Neuronal stem cell (in vitro differentiated cells): ENCODE measurements around the gene SH3PXD2A.

Experiments
- DNase-seq: peaks from one replicate; pipeline ENCODE4 v3.0.0-alpha.2; 2013; ENCODE audit warnings: low spot score
- H2AFZ ChIP-seq: one replicate; pipeline ENCODE4 v1.6.1; 2013; ENCODE audit warnings: mild to moderate bottlenecking, low read length, inconsistent platforms
- H2AK5ac ChIP-seq: 2 replicates; pipeline ENCODE4 v1.6.1; 2013; ENCODE audit warnings: low read depth, mild to moderate bottlenecking, inconsistent platforms, low read length, moderate library complexity, mixed read lengths
- H2BK120ac ChIP-seq: 2 replicates; pipeline ENCODE4 v1.6.1; 2013; ENCODE audit warnings: low read depth, mild to moderate bottlenecking, inconsistent platforms, low read length, moderate library complexity, mixed read lengths
- H2BK12ac ChIP-seq: one replicate; pipeline ENCODE4 v1.6.1; 2013; ENCODE audit warnings: low read length, inconsistent platforms
- H2BK15ac ChIP-seq: 2 replicates; pipeline ENCODE4 v1.6.1; 2013; ENCODE audit warnings: mild to moderate bottlenecking, low read length, inconsistent platforms, mixed read lengths
- H2BK5ac ChIP-seq: one replicate; pipeline ENCODE4 v1.6.1; 2013; ENCODE audit warnings: inconsistent platforms, mild to moderate bottlenecking, low read length, moderate library complexity
- H3K14ac ChIP-seq: one replicate; pipeline ENCODE4 v1.6.1; 2013; ENCODE audit warnings: low read length, inconsistent platforms
- H3K18ac ChIP-seq: 2 replicates; pipeline ENCODE4 v1.6.1; 2013; ENCODE audit warnings: low read length, inconsistent platforms
- H3K23ac ChIP-seq: 2 replicates; pipeline ENCODE4 v1.6.1; 2013; ENCODE audit warnings: low read depth, mild to moderate bottlenecking, mixed read lengths, low read length, inconsistent platforms; ENCODE audit not compliant: poor library complexity
- H3K27ac ChIP-seq: replicated peaks from 3 replicates; pipeline ENCODE4 v1.5.1; 2013; ENCODE audit warnings: low read length, inconsistent platforms
- H3K27me3 ChIP-seq, 3 experiments: 2 replicates each; pipeline ENCODE4 v1.6.1; 2013; ENCODE audit warnings: low read length in 3 of 3, mild to moderate bottlenecking in 2 of 3, inconsistent platforms in 1 of 3, low read depth in 1 of 3, mixed read lengths in 1 of 3, moderate library complexity in 1 of 3; ENCODE audit not compliant: control insufficient read depth in 3 of 3, insufficient read depth in 3 of 3
- H3K36me3 ChIP-seq, 2 donors: replicated peaks in 1 of 2; 2 replicates each; pipeline ENCODE4 v1.6.1; 2013; ENCODE audit warnings: low read length in 2 of 2; ENCODE audit not compliant: control insufficient read depth in 2 of 2, insufficient read depth in 2 of 2
- H3K4ac ChIP-seq: 2 replicates; pipeline ENCODE4 v1.6.1; 2013; ENCODE audit warnings: inconsistent platforms, mild to moderate bottlenecking, low read length, moderate library complexity
- H3K4me1 ChIP-seq, 2 donors: 1 replicate in 1 of 2; 2 replicates in 1 of 2; pipeline ENCODE4 v1.6.1; 2013; ENCODE audit warnings: low read length in 2 of 2, low read depth in 1 of 2; ENCODE audit not compliant: control insufficient read depth in 2 of 2, insufficient read depth in 1 of 2
- H3K4me2 ChIP-seq: one replicate; pipeline ENCODE4 v1.6.1; 2013; ENCODE audit warnings: mild to moderate bottlenecking, low read length, inconsistent platforms; ENCODE audit not compliant: insufficient read depth, poor library complexity, severe bottlenecking
- H3K4me3 ChIP-seq, 2 donors: 2 replicates each; pipeline ENCODE4 v1.5.1; 2013; ENCODE audit warnings: low read length in 2 of 2, mild to moderate bottlenecking in 2 of 2, inconsistent platforms in 1 of 2, moderate library complexity in 1 of 2
- H3K79me1 ChIP-seq: one replicate; pipeline ENCODE4 v1.6.1; 2013; ENCODE audit warnings: low read depth, mild to moderate bottlenecking, inconsistent platforms, low read length, moderate library complexity
- H3K9ac ChIP-seq: one replicate; pipeline ENCODE4 v1.6.1; 2013; ENCODE audit warnings: mild to moderate bottlenecking, low read depth, low read length, inconsistent platforms; ENCODE audit not compliant: poor library complexity
- H3K9me3 ChIP-seq, 2 donors: replicated peaks in 1 of 2; 2 replicates each; pipeline versions ENCODE3 to v1.6.1; 2013; ENCODE audit warnings: low read length in 2 of 2, mild to moderate bottlenecking in 2 of 2, inconsistent platforms in 1 of 2, low read depth in 1 of 2, mixed read lengths in 1 of 2, moderate library complexity in 1 of 2; ENCODE audit not compliant: control insufficient read depth in 2 of 2, insufficient read depth in 1 of 2
- H4K8ac ChIP-seq: one replicate; pipeline ENCODE4 v1.6.1; 2013; ENCODE audit warnings: low read depth, mild to moderate bottlenecking, inconsistent platforms, low read length, moderate library complexity
- H4K91ac ChIP-seq: one replicate; pipeline ENCODE4 v1.6.1; 2013; ENCODE audit warnings: low read length, low read depth, mild to moderate bottlenecking, inconsistent platforms; ENCODE audit not compliant: poor library complexity
- WGBS, 2 donors: extraction: QIAGEN DNeasy Blood & Tissue Kit; methylation state at CpG; one replicate each; pipeline ENCODE4 v1.1.7; 2013; ENCODE audit warnings: missing lambda C conversion rate in 2 of 2, mixed read lengths in 1 of 2; ENCODE audit not compliant: insufficient read length in 2 of 2, insufficient replicate concordance in 1 of 2; ENCODE audit errors: extremely low coverage in 2 of 2; 5-methylcytosine and 5-hydroxymethylcytosine counted together

SH3PXD2A gene

DNA sequence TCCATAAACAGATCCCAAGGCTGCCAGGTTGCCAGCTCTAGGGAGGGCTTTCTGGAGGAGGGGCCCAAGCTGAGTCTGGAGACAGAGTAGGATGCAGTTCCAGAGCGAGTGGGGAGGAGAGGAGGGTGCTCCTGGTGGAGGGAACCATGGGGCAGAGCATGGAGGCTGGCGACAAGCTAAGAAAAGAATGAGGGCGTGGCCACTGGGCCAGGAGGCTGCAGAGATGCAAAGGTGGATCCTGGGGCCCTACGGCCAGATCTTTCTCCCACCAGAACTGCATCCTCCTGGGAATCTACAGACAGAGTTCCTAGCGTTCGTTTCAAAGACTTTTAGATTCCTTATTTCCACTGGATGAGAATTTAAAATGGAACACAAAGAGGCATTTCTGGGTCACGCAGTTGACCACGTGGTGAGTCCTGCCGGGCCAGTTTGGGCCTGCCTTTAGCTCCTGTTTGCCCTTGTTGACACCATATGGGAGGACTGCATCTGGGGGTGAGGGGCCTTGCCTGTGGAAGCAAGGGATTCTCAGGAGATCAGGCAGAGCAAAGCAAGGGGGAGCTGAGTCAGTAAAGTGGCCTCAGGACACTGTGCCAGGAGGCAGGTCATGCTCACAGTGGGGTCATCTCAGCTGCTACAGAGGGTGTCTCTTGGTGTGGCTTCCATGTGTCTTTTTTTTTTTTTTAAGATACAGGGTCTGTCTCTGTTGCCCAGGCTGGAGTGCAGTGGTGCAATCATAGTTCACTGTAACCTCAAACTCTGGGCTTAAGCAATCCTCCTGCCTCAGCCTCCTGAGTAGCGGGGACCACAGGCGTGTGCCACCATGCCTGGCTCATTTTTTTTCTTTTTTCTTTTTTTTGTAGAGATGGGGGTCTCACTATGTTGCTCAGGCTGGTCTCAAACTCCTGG is 137.8 kb downstream of the SH3PXD2A start:
- Histone ChIP-seq H2BK5ac (no peak overlapping the region), H3K4me2 (no peak overlapping the region), H3K18ac (peak overlapping the region; percentile 55), H3K4me1 (peaks cover 0 to 2% of the 10 kb centered on the region in 2 donors), H3K27ac (no peak overlapping the region), H2BK120ac (no peak overlapping the region), H3K36me3 (peaks cover 0 to 21% of the 10 kb centered on the region in 2 donors), H2AFZ (no peak overlapping the region), H3K27me3 (no peaks in the 10 kb centered on the region), H3K14ac (no peak overlapping the region), H3K79me1 (no peaks in the 10 kb centered on the region), H4K8ac (no peak overlapping the region), H4K91ac (no peak overlapping the region), H3K4me3 (no peak overlapping the region), H3K4ac (no peak overlapping the region), H2BK15ac (no peak overlapping the region), H2BK12ac (peak overlapping the region; percentile 26), H3K9ac (no peak overlapping the region), H2AK5ac (peak overlapping the region; percentile 6), H3K23ac (no peak overlapping the region), H3K9me3 (no peaks in the 10 kb centered on the region)
- no CpG with 5 or more reads among the region's 11 CpGs for WGBS, 2 donors
- DNase-seq, result no peak

DNA sequence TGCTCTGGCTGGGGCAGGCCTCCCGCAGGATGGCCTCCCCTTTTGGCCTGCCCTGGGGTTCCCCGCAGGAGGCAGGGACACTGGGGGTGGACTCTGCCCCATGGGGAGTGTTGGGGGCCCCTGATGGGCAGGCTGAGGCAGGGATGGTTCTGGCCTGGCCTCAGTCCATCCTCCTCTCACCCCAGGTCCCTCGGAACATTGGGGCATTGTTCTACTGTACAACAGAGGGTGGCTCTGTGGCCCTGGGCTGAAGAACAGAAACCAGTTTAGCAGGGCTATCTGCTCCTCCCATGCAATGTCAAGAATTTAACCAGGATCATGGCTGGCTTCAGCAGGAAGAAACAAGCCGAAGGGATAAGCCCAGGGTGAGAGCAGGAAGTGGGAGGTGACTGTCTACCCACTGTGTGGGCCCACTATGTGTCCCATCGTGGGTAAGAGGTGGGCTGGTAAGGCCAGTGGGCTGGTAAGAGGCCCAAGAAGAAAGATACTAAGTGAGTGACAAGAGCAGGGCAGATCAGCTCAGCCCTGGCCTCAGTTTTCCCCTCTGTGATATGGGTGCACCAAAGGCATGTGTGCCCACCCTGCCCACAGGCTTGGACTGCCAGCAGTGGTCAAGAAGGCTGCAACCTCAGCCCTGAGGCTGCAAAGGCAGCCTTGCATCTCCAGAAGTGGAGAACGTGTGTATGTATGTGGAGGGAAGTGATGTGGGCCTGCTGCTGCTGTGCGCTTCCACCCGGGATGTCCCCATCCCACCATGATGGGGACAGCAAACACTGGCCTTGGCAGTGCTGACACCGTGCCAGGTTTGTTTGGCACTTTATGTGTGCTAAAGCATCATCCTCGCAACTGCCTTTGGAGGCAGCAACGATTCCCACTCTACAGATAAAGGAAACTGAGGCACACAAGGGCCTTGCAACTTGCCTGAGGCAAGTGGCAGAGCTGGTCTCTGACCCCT is 138.9 kb downstream of the SH3PXD2A start:
- WGBS, 2 donors, result no CpG with 5 or more reads among the region's 11 CpGs
- Histone ChIP-seq H2BK15ac (no peak overlapping the region), H2AK5ac (peak overlapping the region; percentile 6), H3K9me3 (no peaks in the 10 kb centered on the region), H3K9ac (no peak overlapping the region), H3K18ac (peak overlapping the region; percentile 31), H2BK5ac (no peak overlapping the region), H3K4me2 (no peak overlapping the region), H3K23ac (no peak overlapping the region), H4K91ac (no peak overlapping the region), H2AFZ (no peak overlapping the region), H2BK12ac (no peak overlapping the region), H3K14ac (no peak overlapping the region), H3K79me1 (no peaks in the 10 kb centered on the region), H4K8ac (no peak overlapping the region), H3K36me3 (peaks cover 0 to 19% of the 10 kb centered on the region in 2 donors), H3K27me3 (no peaks in the 10 kb centered on the region), H2BK120ac (no peak overlapping the region), H3K27ac (no peak overlapping the region), H3K4me1 (peaks cover 0 to 2% of the 10 kb centered on the region in 2 donors), H3K4me3 (no peak overlapping the region), H3K4ac (no peak overlapping the region)
- DNase-seq, result no peak

DNA sequence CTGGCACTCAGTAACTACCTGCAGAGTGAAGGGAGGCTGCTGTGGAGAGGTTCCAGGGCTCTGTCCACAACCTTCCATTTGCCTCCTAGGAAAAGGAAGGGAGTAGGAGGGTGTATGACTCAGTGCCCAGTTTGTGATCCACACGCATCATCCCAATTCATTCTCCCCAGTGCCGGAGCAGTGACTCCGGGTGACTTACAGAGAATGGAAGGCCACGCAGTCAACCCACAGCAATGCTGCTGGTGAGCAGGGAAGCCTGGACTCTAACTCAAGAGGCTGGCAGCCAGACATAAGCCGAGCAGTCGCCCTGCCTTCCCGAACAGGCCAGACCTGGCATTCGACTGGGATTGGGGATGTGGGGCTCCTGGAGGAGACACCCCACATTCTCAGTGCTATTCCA is 139.9 kb downstream of the SH3PXD2A start:
- H2BK5ac ChIP-seq, result no peak overlapping the region
- no peak overlapping the region for H2AFZ ChIP-seq
- no peak overlapping the region for H3K4me2 ChIP-seq
- peak overlapping the region; percentile 20 for H2BK15ac ChIP-seq
- H2BK12ac ChIP-seq, result no peak overlapping the region
- no peak overlapping the region for H3K27ac ChIP-seq
- no peak for DNase-seq
- no CpG with 5 or more reads among the region's 8 CpGs for WGBS, 2 donors
- H3K9me3 ChIP-seq, result no peaks in the 10 kb centered on the region
- H3K23ac ChIP-seq, result peak overlapping the region; percentile 5
- H2BK120ac ChIP-seq, result no peak overlapping the region
- H2AK5ac ChIP-seq, result no peak overlapping the region
- no peak overlapping the region for H3K14ac ChIP-seq
- no peaks in the 10 kb centered on the region for H3K27me3 ChIP-seq
- H3K4ac ChIP-seq, result no peak overlapping the region
- H4K8ac ChIP-seq, result no peak overlapping the region
- peaks cover 0 to 9% of the 10 kb centered on the region in 2 donors for H3K36me3 ChIP-seq
- H3K18ac ChIP-seq, result no peak overlapping the region
- H3K9ac ChIP-seq, result peak overlapping the region; percentile 25
- no peak overlapping the region for H3K4me3 ChIP-seq
- H3K79me1 ChIP-seq, result no peaks in the 10 kb centered on the region
- no peak overlapping the region for H4K91ac ChIP-seq
- H3K4me1 ChIP-seq, result peaks cover 0 to 2% of the 10 kb centered on the region in 2 donors
